Smooth muscle cell (in vitro differentiated cells): ENCODE data around the gene S100A13. TPM values are rescaled to one million over a fixed set of nuclear protein-coding genes. Genes with fewer than 3 reads are reported as not detected.
"Not testable (repeated sequence)": the region's sequence is repeated elsewhere in the genome, so short reads cannot be mapped to it uniquely, and the experiment has no call there.

ENCODE experiments used
- DNase-seq: peaks from one replicate; lab custom pipeline; 2025; ENCODE audit not compliant: unreplicated experiment; lab: John Stamatoyannopoulos, UW
- H2AFZ ChIP-seq: fragments of 200-600 bp; sonication (generic); 2 replicates; pipeline ENCODE4 v1.6.0; 2016; ENCODE audit warnings: antibody characterized with exemption, low read depth, mild to moderate bottlenecking
- H3F3A ChIP-seq: fragments of 200-600 bp; sonication (generic); 2 replicates; pipeline ENCODE4 v1.6.0; 2017; ENCODE audit warnings: antibody characterized with exemption, low read depth
- H3K27ac ChIP-seq: fragments of 200-600 bp; sonication (generic); 2 replicates; pipeline ENCODE4 v1.5.1; 2016; ENCODE audit warnings: low read depth, mild to moderate bottlenecking
- H3K27me3 ChIP-seq: fragments of 200-600 bp; sonication (generic); 2 replicates; pipeline ENCODE4 v1.6.1; 2016; ENCODE audit warnings: low read depth, mild to moderate bottlenecking
- H3K36me3 ChIP-seq: fragments of 200-600 bp; sonication (generic); 2 replicates; pipeline ENCODE4 v1.5.1; 2016; ENCODE audit warnings: low read depth
- H3K4me1 ChIP-seq: fragments of 200-600 bp; sonication (generic); 2 replicates; pipeline ENCODE4 v1.5.1; 2016; ENCODE audit warnings: low read depth
- H3K4me2 ChIP-seq: fragments of 200-600 bp; sonication (generic); 2 replicates; pipeline ENCODE4 v1.6.0; 2016; ENCODE audit warnings: mild to moderate bottlenecking
- H3K4me3 ChIP-seq: fragments of 200-600 bp; sonication (generic); 2 replicates; pipeline ENCODE4 v1.5.1; 2016; ENCODE audit warnings: mild to moderate bottlenecking
- H3K79me2 ChIP-seq: fragments of 200-600 bp; sonication (generic); 2 replicates; pipeline ENCODE4 v1.6.0; 2016; ENCODE audit warnings: low read depth, mild to moderate bottlenecking
- H3K9ac ChIP-seq: fragments of 200-600 bp; sonication (generic); 2 replicates; pipeline ENCODE4 v1.6.0; 2016; ENCODE audit warnings: low read depth
- H3K9me3 ChIP-seq: fragments of 200-600 bp; sonication (generic); replicated peaks from 2 replicates; pipeline ENCODE4 v1.5.1; 2016; ENCODE audit warnings: low read depth
- H4K20me1 ChIP-seq: fragments of 200-600 bp; sonication (generic); 2 replicates; pipeline ENCODE4 v1.6.0; 2016; ENCODE audit warnings: low read depth
- CTCF ChIP-seq: fragments of 200-600 bp; sonication (generic); IDR thresholded peaks from 2 replicates; pipeline ENCODE4 v1.5.1; 2017; ENCODE audit warnings: borderline replicate concordance, mild to moderate bottlenecking, antibody characterized with exemption; ENCODE audit not compliant: insufficient read depth, poor library complexity, severe bottlenecking
- WGBS: methylation state at CpG from one replicate; pipeline ENCODE4 v1.1.7; 2016; ENCODE audit warnings: low lambda C conversion rate; 5-methylcytosine and 5-hydroxymethylcytosine counted together
- polyA plus RNA-seq: library from polyadenylated mRNA; unstranded; fragments of >200 nt; fragmentation: Nextera tagmentation; extraction: Ambion mirVana; gene quantifications from 2 replicates; pipeline ENCODE4 v1.2.1, GENCODE V29; 2016
- total RNA-seq: library from RNA; depleted of rRNA; stranded (reverse); fragments of >200 nt; gene quantifications from 2 replicates; pipeline ENCODE4 v1.2.3, GENCODE V29; 2014

Gene S100A13
- total and polyA plus RNA-seq, 2 experiments from 2014 or later: 158 to 498 TPM

DNA sequence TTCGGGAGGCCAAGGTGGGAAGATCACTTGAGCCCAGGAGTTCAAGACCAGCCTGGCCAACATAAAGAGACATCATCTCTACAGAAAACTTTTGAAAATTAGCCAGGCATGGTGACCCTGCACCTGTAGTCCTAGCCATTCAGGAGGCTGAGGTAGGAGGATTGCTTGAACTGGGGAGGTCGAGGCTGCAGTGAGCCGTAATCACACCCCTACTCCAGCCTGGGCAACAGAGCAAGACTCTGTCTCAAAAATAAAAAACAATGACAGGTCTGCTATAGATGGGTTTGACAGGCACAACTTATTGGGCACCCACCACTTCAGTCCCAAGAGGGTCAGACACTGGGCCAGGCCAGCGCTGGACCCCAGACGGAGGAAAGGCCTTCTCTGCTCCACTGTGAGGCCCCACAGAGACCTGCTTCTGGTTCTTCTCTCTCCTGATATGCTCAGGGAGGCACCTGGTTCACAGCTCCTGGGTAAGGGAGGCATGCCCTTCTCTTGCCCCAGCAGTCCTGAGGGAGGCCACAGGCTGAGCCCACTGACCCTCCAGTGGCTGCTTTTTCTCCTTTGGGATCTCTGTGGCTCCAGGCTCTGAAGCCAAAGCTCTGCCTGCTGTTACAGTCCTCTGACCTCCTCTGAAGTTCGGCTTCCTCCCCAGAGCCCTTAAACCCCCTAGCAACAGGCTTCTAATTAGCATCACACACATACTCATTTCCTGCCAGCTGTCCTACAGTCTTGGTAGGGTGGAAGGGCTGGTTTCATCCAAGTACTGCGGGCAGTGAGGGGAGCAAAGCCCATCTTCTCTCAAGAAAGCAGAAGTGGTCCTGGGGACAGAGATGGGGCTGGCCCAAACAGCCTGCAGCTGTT, 28.8 kb downstream of the S100A13 start:
- Histone ChIP-seq H3K4me2 (peak overlapping the region; percentile 11), H2AFZ (no peak overlapping the region)
- no peak for DNase-seq

GRCh38 chr1:153597206-153597605, 30.1 kb downstream of the S100A13 start:
- Histone ChIP-seq H2AFZ (no peak overlapping the region), H3K36me3 (no peaks in the 10 kb centered on the region), H3F3A (no peaks in the 10 kb centered on the region), H3K9me3 (no peaks in the 10 kb centered on the region), H3K4me3 (no peak overlapping the region), H3K4me2 (no peak overlapping the region), H3K9ac (no peak overlapping the region), H3K27me3 (no peaks in the 10 kb centered on the region), H4K20me1 (no peaks in the 10 kb centered on the region), H3K4me1 (no peaks in the 10 kb centered on the region), H3K27ac (no peak overlapping the region), H3K79me2 (no peaks in the 10 kb centered on the region)
- no peak for TF ChIP-seq CTCF
- DNase-seq: no peak
- 90% methylated on average over 6 of the region's 6 CpGs for WGBS

More for the DNA sequence above, 28.8 kb downstream of the S100A13 start:
- no peaks in the 10 kb centered on the region for H3K9me3 ChIP-seq
- H3K9ac ChIP-seq: no peak overlapping the region
- 70% methylated on average over 7 of the region's 7 CpGs for WGBS
- no peaks in the 10 kb centered on the region for H3K27me3 ChIP-seq
- H3K27ac ChIP-seq: no peak overlapping the region
- H4K20me1 ChIP-seq: no peaks in the 10 kb centered on the region
- no peak overlapping the region for H3K4me3 ChIP-seq
- H3F3A ChIP-seq: no peaks in the 10 kb centered on the region
- no peaks in the 10 kb centered on the region for H3K4me1 ChIP-seq
- H3K36me3 ChIP-seq: no peaks in the 10 kb centered on the region
- no peak for TF ChIP-seq CTCF
- H3K79me2 ChIP-seq: no peaks in the 10 kb centered on the region

DNA sequence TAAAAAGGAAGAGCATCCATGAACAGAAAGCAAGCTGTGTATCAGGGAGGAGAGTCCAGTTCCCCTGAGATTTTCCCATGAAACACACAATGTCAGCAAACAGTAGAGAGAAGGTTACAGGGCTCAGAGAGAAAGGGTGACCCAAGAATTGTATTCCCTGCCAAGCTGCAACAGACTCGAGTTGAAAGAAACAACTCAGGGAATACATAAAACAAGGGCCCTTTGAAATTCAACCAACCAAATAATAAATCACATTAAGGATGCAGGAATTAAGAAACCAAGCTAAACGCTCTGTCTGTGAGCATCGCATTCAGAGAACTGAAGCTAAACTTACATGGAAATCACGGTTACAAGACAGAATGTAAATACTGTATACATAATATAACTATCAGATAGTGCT, 34.6 kb downstream of the S100A13 start:
- Histone ChIP-seq H3K79me2 (no peaks in the 10 kb centered on the region), H3F3A (no peaks in the 10 kb centered on the region), H3K9ac (no peak overlapping the region), H4K20me1 (no peaks in the 10 kb centered on the region), H3K4me2 (no peak overlapping the region), H3K27ac (no peak overlapping the region), H3K4me1 (no peaks in the 10 kb centered on the region), H2AFZ (no peak overlapping the region), H3K36me3 (no peaks in the 10 kb centered on the region), H3K4me3 (no peak overlapping the region), H3K9me3 (no peaks in the 10 kb centered on the region), H3K27me3 (no peaks in the 10 kb centered on the region)
- no peak for DNase-seq
- WGBS: 87% methylated on average over 4 of the region's 4 CpGs
- no peak for TF ChIP-seq CTCF

- no peaks in the 10 kb centered on the region for H4K20me1 ChIP-seq
- no peak overlapping the region for H3K4me3 ChIP-seq
- H3K36me3 ChIP-seq: no peaks in the 10 kb centered on the region
- TF ChIP-seq CTCF: no peak
- no peak overlapping the region for H3K4me2 ChIP-seq
- DNase-seq: no peak
- no peaks in the 10 kb centered on the region for H3F3A ChIP-seq
- H3K27me3 ChIP-seq: no peaks in the 10 kb centered on the region
- WGBS: 91% methylated on average over 2 of the region's 2 CpGs
- H3K4me1 ChIP-seq: peaks cover 19% of the 10 kb centered on the region
- no peaks in the 10 kb centered on the region for H3K79me2 ChIP-seq
- H3K27ac ChIP-seq: no peak overlapping the region
- no peak overlapping the region for H2AFZ ChIP-seq
- no peak overlapping the region for H3K9ac ChIP-seq
- H3K9me3 ChIP-seq: no peaks in the 10 kb centered on the region
Observed at GRCh38 chr1:153588482-153588881, 38.8 kb downstream of the S100A13 start.

DNA sequence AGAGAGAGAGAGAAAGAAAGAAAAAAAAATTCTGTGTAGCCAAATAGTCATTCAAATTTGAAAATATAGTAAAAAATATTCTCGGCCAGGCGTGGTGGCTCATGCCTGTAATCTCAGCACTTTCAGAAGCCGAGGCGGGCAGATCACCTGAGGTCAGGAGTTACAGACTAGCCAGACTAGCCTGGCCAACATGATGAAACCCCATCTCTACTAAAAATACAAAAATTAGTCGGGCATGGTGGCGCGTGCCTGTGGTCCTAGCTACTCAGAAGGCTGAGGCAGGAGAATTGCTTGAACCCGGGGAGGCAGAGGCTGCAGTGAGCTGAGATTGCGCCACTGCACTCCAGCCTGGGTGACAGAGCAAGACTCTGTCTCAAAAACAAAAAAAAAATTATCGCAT, 39.3 kb downstream of the S100A13 start:
- H3K9ac ChIP-seq, H3K79me2 ChIP-seq, H3F3A ChIP-seq, H2AFZ ChIP-seq, H3K4me2 ChIP-seq, H3K9me3 ChIP-seq, DNase-seq, H3K27me3 ChIP-seq, H4K20me1 ChIP-seq, H3K36me3 ChIP-seq, H3K27ac ChIP-seq, H3K4me3 ChIP-seq: not testable (repeated sequence)
- H3K4me1 ChIP-seq: peaks cover 19% of the 10 kb centered on the region
- 91% methylated on average over 10 of the region's 10 CpGs for WGBS
